H9 (cell line): ENCODE results near the gene SDHB. TPM values are rescaled to one million over a fixed set of nuclear protein-coding genes. Genes with fewer than 3 reads are reported as not detected.

Experiments
- DNase-seq: peaks from one replicate; pipeline ENCODE4 v3.0.0-alpha.2; 2017
- H2AFZ ChIP-seq: one replicate; pipeline ENCODE4 v1.6.1; 2013; ENCODE audit warnings: mild to moderate bottlenecking, low read length, control low read depth, moderate library complexity
- H2AK5ac ChIP-seq: 2 replicates; pipeline ENCODE4 v1.6.1; 2013; ENCODE audit warnings: low read length, control low read depth, mixed read lengths; ENCODE audit not compliant: insufficient read length
- H2BK120ac ChIP-seq: one replicate; pipeline ENCODE4 v1.6.1; 2013; ENCODE audit warnings: low read depth, mild to moderate bottlenecking, low read length, control low read depth, inconsistent platforms; ENCODE audit not compliant: poor library complexity, severe bottlenecking
- H2BK12ac ChIP-seq: 2 replicates; pipeline ENCODE4 v1.6.1; 2013; ENCODE audit warnings: low read length, control low read depth, mixed read lengths, low read depth; ENCODE audit not compliant: insufficient read length
- H2BK15ac ChIP-seq: 2 replicates; pipeline ENCODE4 v1.6.1; 2013; ENCODE audit warnings: low read depth, low read length, control low read depth
- H2BK20ac ChIP-seq: one replicate; pipeline ENCODE4 v1.6.1; 2013; ENCODE audit warnings: low read depth, mild to moderate bottlenecking, low read length, control low read depth, inconsistent platforms; ENCODE audit not compliant: poor library complexity, severe bottlenecking
- H2BK5ac ChIP-seq: 2 replicates; pipeline ENCODE4 v1.6.1; 2013; ENCODE audit warnings: low read length, control low read depth, mixed read lengths; ENCODE audit not compliant: insufficient read length
- H3K14ac ChIP-seq: 2 replicates; pipeline ENCODE4 v1.6.1; 2013; ENCODE audit warnings: low read length, control low read depth; ENCODE audit not compliant: insufficient read depth
- H3K18ac ChIP-seq: 2 replicates; pipeline ENCODE4 v1.6.1; 2013; ENCODE audit warnings: low read depth, mild to moderate bottlenecking, mixed read lengths, low read length, control low read depth; ENCODE audit not compliant: insufficient read length
- H3K23ac ChIP-seq: 2 replicates; pipeline ENCODE4 v1.6.1; 2013; ENCODE audit warnings: low read length, control low read depth, mixed read lengths, low read depth; ENCODE audit not compliant: insufficient read length
- H3K23me2 ChIP-seq: 2 replicates; pipeline ENCODE4 v1.6.1; 2013; ENCODE audit warnings: low read depth, mild to moderate bottlenecking, mixed read lengths, low read length, control low read depth; ENCODE audit not compliant: insufficient read length, poor library complexity, severe bottlenecking
- H3K27ac ChIP-seq: 2 replicates; pipeline ENCODE4 v1.5.1; 2013; ENCODE audit warnings: low read length, control low read depth, mixed read lengths, low read depth; ENCODE audit not compliant: insufficient read length
- H3K27me3 ChIP-seq: 2 replicates; pipeline ENCODE4 v1.6.1; 2013; ENCODE audit warnings: low read length, control low read depth, inconsistent platforms; ENCODE audit not compliant: insufficient read depth
- H3K4ac ChIP-seq: 2 replicates; pipeline ENCODE4 v1.6.1; 2013; ENCODE audit warnings: low read depth, mild to moderate bottlenecking, control low read depth, inconsistent platforms, low read length, moderate library complexity
- H3K4me1 ChIP-seq: 2 replicates; pipeline ENCODE4 v1.6.1; 2013; ENCODE audit warnings: low read length, control low read depth, inconsistent platforms; ENCODE audit not compliant: insufficient read depth
- H3K4me2 ChIP-seq: 2 replicates; pipeline ENCODE4 v1.6.1; 2013; ENCODE audit warnings: low read length, control low read depth, mixed read lengths; ENCODE audit not compliant: insufficient read length, insufficient read depth
- H3K56ac ChIP-seq: 2 replicates; pipeline ENCODE4 v1.6.1; 2013; ENCODE audit warnings: low read depth, mild to moderate bottlenecking, mixed read lengths, low read length, control low read depth; ENCODE audit not compliant: insufficient read length
- H3K79me1 ChIP-seq: 2 replicates; pipeline ENCODE4 v1.6.1; 2013; ENCODE audit warnings: low read depth, mild to moderate bottlenecking, moderate library complexity, low read length, control low read depth, inconsistent platforms; ENCODE audit not compliant: insufficient read depth, poor library complexity, severe bottlenecking
- H3K79me2 ChIP-seq: 2 replicates; pipeline ENCODE4 v1.6.1; 2013; ENCODE audit warnings: low read length, control low read depth, inconsistent platforms; ENCODE audit not compliant: insufficient read depth
- H3K9ac ChIP-seq: 2 replicates; pipeline ENCODE4 v1.6.1; 2013; ENCODE audit warnings: low read length, control low read depth, mixed read lengths; ENCODE audit not compliant: insufficient read length; ENCODE audit errors: extremely low read depth
- H3K9me3 ChIP-seq: one replicate; pipeline ENCODE4 v1.6.1; 2013; ENCODE audit warnings: low read depth, low read length, inconsistent platforms; ENCODE audit not compliant: control insufficient read depth
- H3T11ph ChIP-seq: one replicate; pipeline ENCODE4 v1.6.1; 2013; ENCODE audit warnings: mild to moderate bottlenecking, low read length, control low read depth, inconsistent platforms
- H4K20me1 ChIP-seq: one replicate; pipeline ENCODE4 v1.6.1; 2013; ENCODE audit not compliant: control insufficient read depth, insufficient read length, insufficient read depth
- H4K5ac ChIP-seq: 2 replicates; pipeline ENCODE4 v1.6.1; 2013; ENCODE audit warnings: low read depth, mild to moderate bottlenecking, mixed read lengths, low read length, control low read depth; ENCODE audit not compliant: insufficient read length
- H4K8ac ChIP-seq: replicated peaks from 2 replicates; pipeline ENCODE4 v1.6.1; 2013; ENCODE audit warnings: low read length, control low read depth, mixed read lengths, low read depth; ENCODE audit not compliant: insufficient read length
- H4K91ac ChIP-seq: 2 replicates; pipeline ENCODE4 v1.6.1; 2013; ENCODE audit warnings: low read depth, mild to moderate bottlenecking, moderate library complexity, mixed read lengths, low read length, control low read depth; ENCODE audit not compliant: insufficient read length
- H3K27ac Mint-ChIP-seq, 3 experiments: 2 replicates in 2 of 3; 3 replicates in 1 of 3; pipeline ENCODE4 v1.8.0; 2020 to 2021; ENCODE audit warnings: mixed read lengths in 3 of 3, mild to moderate bottlenecking in 1 of 3, moderate library complexity in 1 of 3
- H3K27me3 Mint-ChIP-seq: 2 replicates; pipeline ENCODE4 v1.8.0; 2021; ENCODE audit warnings: low read depth, mild to moderate bottlenecking, moderate library complexity, mixed read lengths
- H3K36me3 Mint-ChIP-seq, 3 experiments: 2 replicates in 2 of 3; 3 replicates in 1 of 3; pipeline ENCODE4 v1.8.0; 2020 to 2021; ENCODE audit warnings: low read depth in 3 of 3, mixed read lengths in 3 of 3; ENCODE audit not compliant: insufficient read depth in 1 of 3
- H3K4me1 Mint-ChIP-seq, 2 experiments: 2 replicates each; pipeline ENCODE4 v1.8.0; 2020; ENCODE audit warnings: mixed read lengths in 2 of 2
- H3K4me3 Mint-ChIP-seq, 2 experiments: 2 replicates in 1 of 2; 3 replicates in 1 of 2; pipeline ENCODE4 v1.8.0; 2020 to 2021; ENCODE audit warnings: mild to moderate bottlenecking in 2 of 2, mixed read lengths in 2 of 2, moderate library complexity in 1 of 2
- H3K9me3 Mint-ChIP-seq, 2 experiments: 2 replicates in 1 of 2; 3 replicates in 1 of 2; pipeline ENCODE4 v1.8.0; 2020; ENCODE audit warnings: mild to moderate bottlenecking in 2 of 2, mixed read lengths in 2 of 2, moderate library complexity in 1 of 2
- CTCF ChIP-seq: fragments of 200-600 bp; sonication (generic); conservative IDR thresholded peaks from 3 replicates; pipeline ENCODE4 v1.8.0; 2021; ENCODE audit warnings: antibody characterized with exemption, mild to moderate bottlenecking
- WGBS: extraction: QIAGEN DNeasy Blood & Tissue Kit; methylation state at CpG from one replicate; pipeline ENCODE4 v1.1.7; 2013; ENCODE audit warnings: missing lambda C conversion rate, low lambda C conversion rate, mixed read lengths; ENCODE audit not compliant: insufficient read length; ENCODE audit errors: extremely low coverage; 5-methylcytosine and 5-hydroxymethylcytosine counted together
- total RNA-seq: library from RNA; stranded (reverse); gene quantifications from 2 replicates; pipeline ENCODE4 v1.2.1, GENCODE V29; 2021

SDHB gene
- total RNA-seq, 1 experiment from 2014 or later: 77.5 TPM

DNA sequence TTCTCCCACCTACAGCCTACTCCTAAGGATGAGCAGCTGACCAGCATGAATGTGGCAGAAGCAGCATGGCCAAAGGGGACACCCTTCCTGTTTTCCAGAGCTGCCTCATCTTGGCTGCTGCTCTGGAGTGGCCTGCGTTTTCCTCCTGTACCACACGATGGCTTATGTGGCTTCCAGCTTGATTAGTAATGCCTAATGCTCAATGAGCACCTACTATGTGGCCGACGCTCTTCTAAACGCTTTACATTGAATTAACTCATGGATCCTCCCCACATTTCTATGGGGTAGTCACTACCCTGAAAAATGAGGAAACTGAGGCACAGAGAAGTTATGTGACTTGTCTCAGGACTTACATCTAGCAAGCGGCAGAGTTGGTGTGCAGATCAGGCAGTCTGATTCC, 18.0 kb upstream of the SDHB start:
- H3K79me1 ChIP-seq: no peaks in the 10 kb centered on the region
- no peak overlapping the region for H3K56ac ChIP-seq
- H3K4me2 ChIP-seq: no peak overlapping the region
- no peak overlapping the region for H3K4ac ChIP-seq
- no peak overlapping the region for H2BK120ac ChIP-seq
- no peaks in the 10 kb centered on the region for H3K27me3 ChIP-seq
- H3K4me1 ChIP-seq: no peaks in the 10 kb centered on the region
- no peak overlapping the region for H2BK20ac ChIP-seq
- no peaks in the 10 kb centered on the region for H3K79me2 ChIP-seq
- peaks cover 0 to 5% of the 10 kb centered on the region in 2 experiments; a peak in 2 of 5 replicates for H3K9me3 Mint-ChIP-seq
- no CpG with 5 or more reads among the region's 6 CpGs for WGBS
- H4K5ac ChIP-seq: no peak overlapping the region
- H4K91ac ChIP-seq: no peak overlapping the region
- no peaks in the 10 kb centered on the region for H3K9me3 ChIP-seq
- H2AK5ac ChIP-seq: no peak overlapping the region
- no peak overlapping the region for H3K14ac ChIP-seq
- H3T11ph ChIP-seq: no peak overlapping the region
- H2BK15ac ChIP-seq: no peak overlapping the region
- H3K4me1 Mint-ChIP-seq: peaks cover 0 to 5% of the 10 kb centered on the region in 2 experiments; a peak in 2 of 4 replicates
- H3K36me3 Mint-ChIP-seq: peaks cover 0 to 4% (median 4%) of the 10 kb centered on the region in 3 experiments; a peak in 1 of 7 replicates
- no peak overlapping the region for H3K27ac ChIP-seq
- no peak overlapping the region for H3K4me3 Mint-ChIP-seq
- TF ChIP-seq CTCF: no peak
- H4K8ac ChIP-seq: no peak overlapping the region
- no peak overlapping the region for H3K18ac ChIP-seq
- no peak for DNase-seq
- H3K23ac ChIP-seq: no peak overlapping the region
- no peaks in the 10 kb centered on the region for H4K20me1 ChIP-seq
- H2AFZ ChIP-seq: no peak overlapping the region
- no peak overlapping the region for H3K9ac ChIP-seq
- no peak overlapping the region for H3K27ac Mint-ChIP-seq
- H2BK5ac ChIP-seq: no peak overlapping the region
- H2BK12ac ChIP-seq: no peak overlapping the region
- H3K27me3 Mint-ChIP-seq: no peaks in the 10 kb centered on the region
- H3K23me2 ChIP-seq: no peaks in the 10 kb centered on the region
